ENCODE measurements around the gene ACAD10. TPM values are rescaled to one million over a fixed set of nuclear protein-coding genes. Genes with fewer than 3 reads are reported as not detected.
"Not testable (repeated sequence)": the region's sequence is repeated elsewhere in the genome, so short reads cannot be mapped to it uniquely, and the experiment has no call there.

ACAD10 gene
- total RNA-seq, 1 donor from 2014 or later: 16.9 TPM

DNA sequence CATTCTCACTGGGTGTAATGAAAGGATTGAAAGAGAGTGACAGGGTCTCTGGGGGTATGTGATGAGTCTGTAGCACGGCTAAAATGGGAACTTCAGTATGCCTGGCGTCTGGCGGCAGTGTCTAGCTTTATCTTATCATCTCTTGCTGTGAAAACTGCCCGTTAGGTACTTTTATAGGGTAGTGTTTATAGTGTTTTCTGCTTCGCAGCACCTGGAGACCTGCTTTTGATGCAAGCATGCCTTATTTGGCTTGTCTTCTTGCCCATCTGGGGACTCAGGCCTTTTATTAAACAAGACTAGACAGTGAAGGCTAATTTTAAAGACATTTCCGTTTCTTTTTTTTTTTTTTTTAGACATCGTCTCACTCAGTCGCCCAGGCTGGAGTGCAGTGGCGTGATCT is 44.6 kb downstream of the ACAD10 start:
- no peak overlapping the region for H3K4me2 ChIP-seq (ENCODE audit: low read length)
- H3K27me3 ChIP-seq (ENCODE audit: insufficient read depth, low read length): no peaks in the 10 kb centered on the region
- no peak overlapping the region for H3K4me3 Mint-ChIP-seq (ENCODE audit: unreplicated experiment)
- no peak for DNase-seq (ENCODE audit: low read depth)
- H3K27me3 Mint-ChIP-seq (ENCODE audit: low read depth, unreplicated experiment): no peaks in the 10 kb centered on the region
- H3K36me3 Mint-ChIP-seq (ENCODE audit: low read depth, unreplicated experiment): peaks cover 25% of the 10 kb centered on the region
- H4K20me1 ChIP-seq (ENCODE audit: insufficient read depth, low read length): no peaks in the 10 kb centered on the region
- no peak overlapping the region for H2AFZ ChIP-seq (ENCODE audit: low read depth, low read length)
- no peak overlapping the region for H3K27ac Mint-ChIP-seq (ENCODE audit: unreplicated experiment)
- FAIRE-seq: no peak
- no peaks in the 10 kb centered on the region for H3K4me1 Mint-ChIP-seq (ENCODE audit: low read depth, unreplicated experiment)
- no peaks in the 10 kb centered on the region for H3K79me2 ChIP-seq (ENCODE audit: insufficient read depth, low read length)
- no peaks in the 10 kb centered on the region for H3K4me1 ChIP-seq (ENCODE audit: insufficient read depth, low read length)
- H3K27ac ChIP-seq (ENCODE audit: low read depth, low read length): no peak overlapping the region
- H3K4me3 ChIP-seq (ENCODE audit: insufficient read depth, low read depth, low read length): no peak overlapping the region
- H3K9me3 Mint-ChIP-seq (ENCODE audit: unreplicated experiment): no peaks in the 10 kb centered on the region
- no peaks in the 10 kb centered on the region for H3K9me3 ChIP-seq (ENCODE audit: insufficient read depth, low read depth, low read length)
- no peak overlapping the region for H3K9ac ChIP-seq (ENCODE audit: low read length)
- no peak for TF ChIP-seq EZH2 (IDR thresholded peaks at IDR 0.05; ENCODE audit: insufficient read depth, low read length)
- TF ChIP-seq, protein P1, sequence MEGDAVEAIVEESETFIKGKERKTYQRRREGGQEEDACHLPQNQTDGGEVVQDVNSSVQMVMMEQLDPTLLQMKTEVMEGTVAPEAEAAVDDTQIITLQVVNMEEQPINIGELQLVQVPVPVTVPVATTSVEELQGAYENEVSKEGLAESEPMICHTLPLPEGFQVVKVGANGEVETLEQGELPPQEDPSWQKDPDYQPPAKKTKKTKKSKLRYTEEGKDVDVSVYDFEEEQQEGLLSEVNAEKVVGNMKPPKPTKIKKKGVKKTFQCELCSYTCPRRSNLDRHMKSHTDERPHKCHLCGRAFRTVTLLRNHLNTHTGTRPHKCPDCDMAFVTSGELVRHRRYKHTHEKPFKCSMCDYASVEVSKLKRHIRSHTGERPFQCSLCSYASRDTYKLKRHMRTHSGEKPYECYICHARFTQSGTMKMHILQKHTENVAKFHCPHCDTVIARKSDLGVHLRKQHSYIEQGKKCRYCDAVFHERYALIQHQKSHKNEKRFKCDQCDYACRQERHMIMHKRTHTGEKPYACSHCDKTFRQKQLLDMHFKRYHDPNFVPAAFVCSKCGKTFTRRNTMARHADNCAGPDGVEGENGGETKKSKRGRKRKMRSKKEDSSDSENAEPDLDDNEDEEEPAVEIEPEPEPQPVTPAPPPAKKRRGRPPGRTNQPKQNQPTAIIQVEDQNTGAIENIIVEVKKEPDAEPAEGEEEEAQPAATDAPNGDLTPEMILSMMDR (IDR thresholded peaks at IDR 0.05; ENCODE audit: insufficient read depth, low read depth, low read length): no peak
- peaks cover 3% of the 10 kb centered on the region for H3K36me3 ChIP-seq (ENCODE audit: insufficient read depth, low read length)

DNA sequence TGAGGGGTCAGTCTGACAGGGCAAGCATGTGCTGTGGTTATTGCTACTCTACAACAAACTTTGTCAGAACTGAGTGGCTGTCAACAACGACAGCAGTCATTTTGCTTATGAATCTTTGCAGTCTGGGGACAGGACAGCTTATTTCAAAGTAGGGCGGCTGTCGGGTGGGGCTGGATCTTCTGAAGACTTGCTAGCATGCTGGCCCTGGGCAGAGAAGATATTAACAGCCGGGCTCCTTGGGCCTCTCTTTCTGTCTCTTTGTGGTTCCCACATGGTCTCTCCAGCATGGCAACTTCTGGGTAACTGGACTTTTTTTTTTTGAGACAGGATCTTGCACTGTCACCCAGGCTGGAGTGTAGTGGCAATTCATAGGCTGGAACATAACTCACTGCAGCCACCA is 46.9 kb downstream of the ACAD10 start:
- Histone ChIP-seq H3K4me1 (ENCODE audit: insufficient read depth, low read length) (no peaks in the 10 kb centered on the region), H3K79me2 (ENCODE audit: insufficient read depth, low read length) (no peaks in the 10 kb centered on the region), H3K4me3 (ENCODE audit: insufficient read depth, low read depth, low read length) (no peak overlapping the region), H3K27ac (ENCODE audit: low read depth, low read length) (no peak overlapping the region), H3K9me3 (ENCODE audit: insufficient read depth, low read depth, low read length) (no peaks in the 10 kb centered on the region), H2AFZ (ENCODE audit: low read depth, low read length) (no peak overlapping the region), H4K20me1 (ENCODE audit: insufficient read depth, low read length) (no peaks in the 10 kb centered on the region), H3K9ac (ENCODE audit: low read length) (no peak overlapping the region), H3K36me3 (ENCODE audit: insufficient read depth, low read length) (peaks cover 3% of the 10 kb centered on the region), H3K27me3 (ENCODE audit: insufficient read depth, low read length) (no peaks in the 10 kb centered on the region), H3K4me2 (ENCODE audit: low read length) (no peak overlapping the region)
- Mint-ChIP-seq H3K4me3 (ENCODE audit: unreplicated experiment) (no peak overlapping the region), H3K36me3 (ENCODE audit: low read depth, unreplicated experiment) (peaks cover 26% of the 10 kb centered on the region), H3K9me3 (ENCODE audit: unreplicated experiment) (no peaks in the 10 kb centered on the region), H3K27ac (ENCODE audit: unreplicated experiment) (no peak overlapping the region), H3K27me3 (ENCODE audit: low read depth, unreplicated experiment) (no peaks in the 10 kb centered on the region), H3K4me1 (ENCODE audit: low read depth, unreplicated experiment) (no peaks in the 10 kb centered on the region)
- no peak for DNase-seq (ENCODE audit: low read depth)
- TF ChIP-seq, protein P1 (IDR thresholded peaks at IDR 0.05; ENCODE audit: insufficient read depth, low read depth, low read length): no peak
- no peak for TF ChIP-seq EZH2 (IDR thresholded peaks at IDR 0.05; ENCODE audit: insufficient read depth, low read length)
- FAIRE-seq: no peak

DNA sequence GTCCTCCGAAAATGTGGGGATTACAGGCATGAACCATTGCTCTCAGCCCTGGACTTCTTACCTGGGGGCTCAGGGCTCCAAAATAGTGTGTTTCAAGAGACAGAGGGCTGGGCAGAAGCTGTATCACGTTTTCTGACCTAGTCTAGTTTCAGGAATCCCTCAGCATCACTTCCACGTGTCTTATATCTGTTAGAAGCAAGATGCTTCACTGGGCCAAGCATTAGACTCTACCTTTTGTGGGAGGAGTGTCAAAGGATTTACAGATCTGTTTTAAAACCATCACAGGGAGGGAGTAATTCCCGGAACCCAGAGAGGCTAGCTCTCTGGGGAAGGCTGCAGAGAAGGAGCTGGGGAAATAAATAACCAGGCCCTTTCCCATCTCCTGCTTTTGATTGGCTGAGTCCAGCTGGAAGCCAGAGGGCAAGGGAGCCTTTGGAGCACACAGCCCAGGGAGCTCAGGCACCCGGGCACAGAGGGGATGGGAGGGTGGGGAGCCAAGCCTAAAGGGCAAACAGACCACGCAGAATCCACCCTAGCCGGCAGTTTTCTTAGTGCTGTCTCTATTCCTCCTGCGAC is 47.6 kb downstream of the ACAD10 start:
- no peak for FAIRE-seq
- DNase-seq (ENCODE audit: low read depth): no peak
- no peaks in the 10 kb centered on the region for H3K79me2 ChIP-seq (ENCODE audit: insufficient read depth, low read length)
- Mint-ChIP-seq H3K27me3 (ENCODE audit: low read depth, unreplicated experiment) (no peaks in the 10 kb centered on the region), H3K9me3 (ENCODE audit: unreplicated experiment) (no peaks in the 10 kb centered on the region), H3K4me3 (ENCODE audit: unreplicated experiment) (no peak overlapping the region), H3K27ac (ENCODE audit: unreplicated experiment) (no peak overlapping the region), H3K4me1 (ENCODE audit: low read depth, unreplicated experiment) (no peaks in the 10 kb centered on the region), H3K36me3 (ENCODE audit: low read depth, unreplicated experiment) (peaks cover 25% of the 10 kb centered on the region)
- TF ChIP-seq, protein P1 (IDR thresholded peaks at IDR 0.05; ENCODE audit: insufficient read depth, low read depth, low read length): no peak
- TF ChIP-seq EZH2 (IDR thresholded peaks at IDR 0.05; ENCODE audit: insufficient read depth, low read length): no peak
- no peaks in the 10 kb centered on the region for H4K20me1 ChIP-seq (ENCODE audit: insufficient read depth, low read length)
- no peak overlapping the region for H3K4me2 ChIP-seq (ENCODE audit: low read length)
- H3K4me3 ChIP-seq (ENCODE audit: insufficient read depth, low read depth, low read length): no peak overlapping the region
- no peak overlapping the region for H2AFZ ChIP-seq (ENCODE audit: low read depth, low read length)
- no peaks in the 10 kb centered on the region for H3K27me3 ChIP-seq (ENCODE audit: insufficient read depth, low read length)
- H3K9ac ChIP-seq (ENCODE audit: low read length): no peak overlapping the region
- peaks cover 3% of the 10 kb centered on the region for H3K36me3 ChIP-seq (ENCODE audit: insufficient read depth, low read length)
- no peaks in the 10 kb centered on the region for H3K9me3 ChIP-seq (ENCODE audit: insufficient read depth, low read depth, low read length)
- H3K4me1 ChIP-seq (ENCODE audit: insufficient read depth, low read length): no peaks in the 10 kb centered on the region
- H3K27ac ChIP-seq (ENCODE audit: low read depth, low read length): no peak overlapping the region

DNA sequence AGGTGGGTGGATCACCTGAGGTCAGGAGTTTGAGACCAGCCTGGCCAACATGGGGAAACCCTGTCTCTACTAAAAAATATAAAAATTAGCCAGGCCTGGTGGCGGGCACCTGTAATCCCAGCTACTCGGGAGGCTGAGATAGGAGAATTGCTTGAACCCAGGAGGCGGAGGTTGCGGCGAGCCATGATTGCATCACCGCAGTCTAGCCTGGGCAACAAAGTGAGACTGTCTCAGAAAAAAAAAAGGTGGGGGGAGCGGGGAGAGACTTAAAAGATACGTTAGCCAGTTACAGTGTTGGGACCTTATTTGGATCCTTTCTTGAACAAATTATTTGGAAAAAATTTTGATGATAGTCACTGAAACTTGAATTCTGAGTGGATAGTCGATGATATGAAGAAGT is 53.7 kb downstream of the ACAD10 start:
- H3K4me3 ChIP-seq (ENCODE audit: insufficient read depth, low read depth, low read length); FAIRE-seq; H3K27me3 Mint-ChIP-seq (ENCODE audit: low read depth, unreplicated experiment); H3K4me1 ChIP-seq (ENCODE audit: insufficient read depth, low read length); H3K79me2 ChIP-seq (ENCODE audit: insufficient read depth, low read length); H3K4me2 ChIP-seq (ENCODE audit: low read length); H2AFZ ChIP-seq (ENCODE audit: low read depth, low read length); H3K27me3 ChIP-seq (ENCODE audit: insufficient read depth, low read length); H3K27ac ChIP-seq (ENCODE audit: low read depth, low read length); H3K9ac ChIP-seq (ENCODE audit: low read length); DNase-seq (ENCODE audit: low read depth); H3K9me3 ChIP-seq (ENCODE audit: insufficient read depth, low read depth, low read length); H4K20me1 ChIP-seq (ENCODE audit: insufficient read depth, low read length); H3K4me3 Mint-ChIP-seq (ENCODE audit: unreplicated experiment); H3K36me3 ChIP-seq (ENCODE audit: insufficient read depth, low read length); H3K9me3 Mint-ChIP-seq (ENCODE audit: unreplicated experiment): not testable (repeated sequence)
- Mint-ChIP-seq H3K4me1 (ENCODE audit: low read depth, unreplicated experiment) (peaks cover 11% of the 10 kb centered on the region), H3K36me3 (ENCODE audit: low read depth, unreplicated experiment) (peaks cover 11% of the 10 kb centered on the region), H3K27ac (ENCODE audit: unreplicated experiment) (peak overlapping the region; percentile 58)
